KMS-11 (cell line): ENCODE data around the gene AMOTL2.

Experiments used
- H2AFZ ChIP-seq: fragments of 200-600 bp; sonication (generic); 2 replicates; pipeline ENCODE4 v1.6.1; 2016; ENCODE audit warnings: antibody characterized with exemption, mixed run types, low read depth
- H3K27ac ChIP-seq: fragments of 200-600 bp; sonication (generic); 2 replicates; pipeline ENCODE4 v1.6.1; 2016; ENCODE audit warnings: mild to moderate bottlenecking, mixed run types
- H3K27me3 ChIP-seq: fragments of 200-600 bp; sonication (generic); 2 replicates; pipeline ENCODE4 v1.6.1; 2017; ENCODE audit warnings: mild to moderate bottlenecking, low read depth, mixed run types, moderate library complexity; ENCODE audit not compliant: insufficient read depth
- H3K36me3 ChIP-seq: fragments of 200-600 bp; sonication (generic); 2 replicates; pipeline ENCODE4 v1.6.1; 2017; ENCODE audit warnings: mild to moderate bottlenecking, mixed run types; ENCODE audit not compliant: insufficient read depth
- H3K4me1 ChIP-seq: fragments of 200-600 bp; sonication (generic); 2 replicates; pipeline ENCODE4 v1.6.1; 2016; ENCODE audit warnings: mild to moderate bottlenecking, low read depth, mixed run types; ENCODE audit not compliant: poor library complexity, severe bottlenecking
- H3K4me2 ChIP-seq: fragments of 200-600 bp; sonication (generic); 2 replicates; pipeline ENCODE4 v1.7.0; 2016; ENCODE audit warnings: mild to moderate bottlenecking, mixed run types
- H3K4me3 ChIP-seq: fragments of 200-600 bp; sonication (generic); IDR thresholded peaks from 2 replicates; pipeline ENCODE4 v1.6.1; 2017; ENCODE audit warnings: low read depth, low read length, mixed read lengths; ENCODE audit not compliant: insufficient read depth
- H3K79me2 ChIP-seq: fragments of 200-600 bp; sonication (generic); 2 replicates; pipeline ENCODE4 v1.6.1; 2016; ENCODE audit warnings: low read depth, mixed run types; ENCODE audit not compliant: insufficient read depth
- H3K9ac ChIP-seq: fragments of 200-600 bp; sonication (generic); 2 replicates; pipeline ENCODE4 v1.6.1; 2016; ENCODE audit warnings: mild to moderate bottlenecking, mixed run types
- H4K20me1 ChIP-seq: fragments of 200-600 bp; sonication (generic); 2 replicates; pipeline ENCODE4 v1.6.1; 2016; ENCODE audit warnings: mild to moderate bottlenecking, mixed run types; ENCODE audit not compliant: insufficient read depth
- CTCF ChIP-seq: fragments of 200-600 bp; sonication (generic); conservative IDR thresholded peaks from 2 replicates; pipeline ENCODE4 v1.6.1; 2017; ENCODE audit warnings: low read depth, mild to moderate bottlenecking, antibody characterized with exemption, low read length, moderate library complexity, mixed read lengths

AMOTL2 gene

DNA sequence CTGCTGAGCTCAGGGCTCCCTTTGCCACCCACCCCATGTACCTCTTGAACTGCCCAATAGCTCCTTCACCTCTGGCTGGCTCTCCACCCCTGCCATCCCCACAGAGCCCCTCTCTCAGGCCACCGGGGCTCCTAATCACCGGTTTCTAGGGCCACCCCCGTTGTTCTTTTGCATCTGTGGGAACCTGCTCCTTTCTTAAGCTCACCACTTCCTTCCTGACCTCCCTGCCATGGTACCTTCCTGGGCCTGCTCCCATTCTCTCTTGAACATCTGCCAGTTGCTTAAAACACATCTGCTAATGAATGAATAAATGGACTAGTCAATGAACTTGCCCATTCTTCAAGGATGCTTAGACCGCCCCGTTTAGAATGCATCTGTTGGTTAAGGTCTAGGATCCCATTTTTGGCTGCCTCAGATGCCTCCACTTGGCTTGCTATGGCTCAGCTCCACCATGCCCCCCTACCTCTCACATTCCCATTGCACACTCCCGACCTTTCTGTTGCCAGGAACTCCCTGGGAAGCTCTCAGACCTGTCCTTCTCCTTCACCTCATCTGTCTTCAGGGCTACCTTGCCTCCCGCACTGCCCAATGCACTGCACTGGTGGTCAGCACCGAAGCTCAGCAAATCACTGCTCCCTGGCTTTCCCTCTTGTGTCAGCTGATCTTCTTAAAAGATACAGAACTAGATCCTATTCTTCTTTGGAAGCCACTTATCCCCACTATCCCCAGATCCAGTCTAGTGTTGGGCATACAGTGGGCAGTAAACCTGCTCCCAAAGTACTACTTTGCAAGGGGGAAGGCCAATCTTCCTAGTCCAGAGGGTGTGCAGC is 9.1 kb downstream of the AMOTL2 start:
- H3K27ac ChIP-seq = no peak overlapping the region
- H3K4me3 ChIP-seq = no peak overlapping the region
- H4K20me1 ChIP-seq = no peaks in the 10 kb centered on the region
- no peaks in the 10 kb centered on the region for H3K36me3 ChIP-seq
- no peak for TF ChIP-seq CTCF
- no peak overlapping the region for H3K4me2 ChIP-seq
- no peak overlapping the region for H2AFZ ChIP-seq
- no peaks in the 10 kb centered on the region for H3K79me2 ChIP-seq
- no peak overlapping the region for H3K9ac ChIP-seq
- H3K27me3 ChIP-seq = no peaks in the 10 kb centered on the region
- no peaks in the 10 kb centered on the region for H3K4me1 ChIP-seq

- Histone ChIP-seq H3K27me3 (no peaks in the 10 kb centered on the region), H3K4me3 (no peak overlapping the region), H3K79me2 (no peaks in the 10 kb centered on the region), H3K36me3 (no peaks in the 10 kb centered on the region), H3K4me2 (no peak overlapping the region), H3K9ac (no peak overlapping the region), H4K20me1 (no peaks in the 10 kb centered on the region), H2AFZ (no peak overlapping the region), H3K27ac (no peak overlapping the region), H3K4me1 (no peaks in the 10 kb centered on the region)
- no peak for TF ChIP-seq CTCF
Measured at GRCh38 chr3:134364061-134364935, 9.9 kb downstream of the AMOTL2 start.

GRCh38 chr3:134363381-134363755 is 10.9 kb downstream of the AMOTL2 start:
- Histone ChIP-seq H3K4me2 (no peak overlapping the region), H3K36me3 (no peaks in the 10 kb centered on the region), H3K79me2 (no peaks in the 10 kb centered on the region), H2AFZ (no peak overlapping the region), H3K27ac (no peak overlapping the region), H3K4me3 (no peak overlapping the region), H3K27me3 (no peaks in the 10 kb centered on the region), H4K20me1 (no peaks in the 10 kb centered on the region), H3K4me1 (no peaks in the 10 kb centered on the region), H3K9ac (no peak overlapping the region)
- TF ChIP-seq CTCF = no peak

DNA sequence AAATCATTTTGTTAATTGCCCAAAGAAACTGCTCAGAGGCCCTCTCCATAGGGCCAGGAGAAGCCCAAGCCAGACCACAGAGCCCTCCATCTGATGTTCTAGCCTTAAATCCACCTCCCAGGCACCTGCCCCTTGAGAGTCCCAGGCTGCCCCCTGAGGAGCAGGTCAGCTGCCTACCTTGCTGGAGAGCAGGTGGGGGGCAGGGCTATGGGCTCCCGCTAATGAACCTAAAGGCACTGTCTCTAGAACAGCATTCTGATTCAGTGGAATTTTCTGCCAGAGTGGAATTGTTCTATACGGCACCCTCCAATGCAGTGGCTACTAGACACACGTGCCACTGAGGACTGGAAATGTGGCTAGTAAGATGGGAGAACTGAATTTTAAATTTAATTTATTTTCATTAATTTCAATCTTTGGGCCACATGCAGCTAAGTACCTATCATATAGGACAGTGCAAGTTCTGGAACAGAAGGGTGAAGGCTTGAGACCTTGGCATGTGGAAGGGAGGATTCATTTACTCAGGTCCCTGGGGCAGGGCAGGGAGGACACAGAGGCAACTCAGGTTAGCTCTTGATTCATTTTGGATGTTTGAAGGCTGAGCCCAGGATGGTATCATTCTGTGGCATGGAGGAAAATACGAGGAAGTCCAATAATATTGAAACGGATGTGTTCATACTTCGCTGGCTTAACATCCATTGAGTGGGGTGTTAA is 11.4 kb downstream of the AMOTL2 start:
- Histone ChIP-seq H3K4me1 (peaks cover 4% of the 10 kb centered on the region), H3K27ac (no peak overlapping the region), H2AFZ (no peak overlapping the region), H3K4me3 (no peak overlapping the region), H3K4me2 (no peak overlapping the region), H3K9ac (no peak overlapping the region), H3K27me3 (no peaks in the 10 kb centered on the region), H3K79me2 (no peaks in the 10 kb centered on the region), H4K20me1 (no peaks in the 10 kb centered on the region), H3K36me3 (no peaks in the 10 kb centered on the region)
- no peak for TF ChIP-seq CTCF
